H4 (cell line): Measurements from ENCODE around the gene RRP1. TPM values are rescaled to one million over a fixed set of nuclear protein-coding genes. Genes with fewer than 3 reads are reported as not detected.

ENCODE experiments used
- DNase-seq: peaks from one replicate; pipeline ENCODE4 v3.0.0-alpha.2; 2015; ENCODE audit warnings: low spot score
- total RNA-seq: library from RNA; depleted of rRNA; stranded (reverse); fragments of >200 nt; shearing (Covaris generic); gene quantifications from 2 replicates; pipeline ENCODE4 v1.2.3, GENCODE V29; 2014

RRP1 gene
- total RNA-seq, 1 experiment from 2014 or later, result 44.7 TPM

GRCh38 chr21:43800566-43800965 lies 11.2 kb downstream of the RRP1 start:
- DNase-seq, result no peak

GRCh38 chr21:43801006-43801783 lies 11.8 kb downstream of the RRP1 start:
- no peak for DNase-seq

- DNase-seq, result no peak
Measured at GRCh38 chr21:43802713-43803313, 13.4 kb downstream of the RRP1 start.

- DNase-seq, result no peak
Measured at GRCh38 chr21:43803558-43804300, 14.4 kb downstream of the RRP1 start.

- no peak for DNase-seq
Measured at GRCh38 chr21:43805275-43805800, 16.0 kb downstream of the RRP1 start.

GRCh38 chr21:43806017-43806710 lies 16.8 kb downstream of the RRP1 start:
- DNase-seq, result no peak

GRCh38 chr21:43808367-43808766 lies 19.0 kb downstream of the RRP1 start:
- no peak for DNase-seq

GRCh38 chr21:43808832-43809251 lies 19.5 kb downstream of the RRP1 start:
- no peak for DNase-seq

GRCh38 chr21:43809346-43809799 lies 20.0 kb downstream of the RRP1 start:
- DNase-seq, result no peak

- DNase-seq, result no peak
Measured at GRCh38 chr21:43809853-43810504, 20.6 kb downstream of the RRP1 start.

GRCh38 chr21:43810505-43811261 lies 21.3 kb downstream of the RRP1 start:
- peak; percentile 52 for DNase-seq

- DNase-seq, result no peak
Measured at GRCh38 chr21:43811262-43812105, 22.1 kb downstream of the RRP1 start.

- peak; percentile 40 for DNase-seq
Measured at GRCh38 chr21:43812139-43812821, 22.9 kb downstream of the RRP1 start.

GRCh38 chr21:43812957-43813655 lies 23.7 kb downstream of the RRP1 start:
- no peak for DNase-seq

- no peak for DNase-seq
Measured at GRCh38 chr21:43813656-43813980, 24.2 kb downstream of the RRP1 start.

- DNase-seq, result no peak
Measured at GRCh38 chr21:43814215-43815106, 25.1 kb downstream of the RRP1 start.

- DNase-seq, result no peak
Measured at GRCh38 chr21:43815107-43815613, 25.8 kb downstream of the RRP1 start.
